BLaER1 (cell line): ENCODE measurements around the gene PGGHG.

Source experiments
- H3K27ac ChIP-seq: shearing (Covaris generic); formaldehyde crosslinking; 2 replicates; pipeline ENCODE4 v1.8.1; 2022
- H3K27me3 ChIP-seq: shearing (Covaris generic); formaldehyde crosslinking; 2 replicates; pipeline ENCODE4 v1.8.1; 2022
- H3K36me3 ChIP-seq: shearing (Covaris generic); formaldehyde crosslinking; 2 replicates; pipeline ENCODE4 v1.8.1; 2022
- H3K4me1 ChIP-seq: shearing (Covaris generic); formaldehyde crosslinking; 2 replicates; pipeline ENCODE4 v1.8.1; 2022
- H3K4me2 ChIP-seq: shearing (Covaris generic); formaldehyde crosslinking; 2 replicates; pipeline ENCODE4 v1.8.1; 2022
- H3K4me3 ChIP-seq: shearing (Covaris generic); formaldehyde crosslinking; 2 replicates; pipeline ENCODE4 v1.8.1; 2022
- H3K9ac ChIP-seq: shearing (Covaris generic); formaldehyde crosslinking; 2 replicates; pipeline ENCODE4 v1.8.1; 2022
- H3K9me3 ChIP-seq: shearing (Covaris generic); formaldehyde crosslinking; 2 replicates; pipeline ENCODE4 v1.8.1; 2022
- H4K20me1 ChIP-seq: shearing (Covaris generic); formaldehyde crosslinking; 2 replicates; pipeline ENCODE4 v1.8.1; 2022
- Cebpa-rat ChIP-seq: shearing (Covaris generic); IDR thresholded peaks from 2 replicates; pipeline ENCODE4 v1.8.1; 2022

Gene PGGHG

DNA sequence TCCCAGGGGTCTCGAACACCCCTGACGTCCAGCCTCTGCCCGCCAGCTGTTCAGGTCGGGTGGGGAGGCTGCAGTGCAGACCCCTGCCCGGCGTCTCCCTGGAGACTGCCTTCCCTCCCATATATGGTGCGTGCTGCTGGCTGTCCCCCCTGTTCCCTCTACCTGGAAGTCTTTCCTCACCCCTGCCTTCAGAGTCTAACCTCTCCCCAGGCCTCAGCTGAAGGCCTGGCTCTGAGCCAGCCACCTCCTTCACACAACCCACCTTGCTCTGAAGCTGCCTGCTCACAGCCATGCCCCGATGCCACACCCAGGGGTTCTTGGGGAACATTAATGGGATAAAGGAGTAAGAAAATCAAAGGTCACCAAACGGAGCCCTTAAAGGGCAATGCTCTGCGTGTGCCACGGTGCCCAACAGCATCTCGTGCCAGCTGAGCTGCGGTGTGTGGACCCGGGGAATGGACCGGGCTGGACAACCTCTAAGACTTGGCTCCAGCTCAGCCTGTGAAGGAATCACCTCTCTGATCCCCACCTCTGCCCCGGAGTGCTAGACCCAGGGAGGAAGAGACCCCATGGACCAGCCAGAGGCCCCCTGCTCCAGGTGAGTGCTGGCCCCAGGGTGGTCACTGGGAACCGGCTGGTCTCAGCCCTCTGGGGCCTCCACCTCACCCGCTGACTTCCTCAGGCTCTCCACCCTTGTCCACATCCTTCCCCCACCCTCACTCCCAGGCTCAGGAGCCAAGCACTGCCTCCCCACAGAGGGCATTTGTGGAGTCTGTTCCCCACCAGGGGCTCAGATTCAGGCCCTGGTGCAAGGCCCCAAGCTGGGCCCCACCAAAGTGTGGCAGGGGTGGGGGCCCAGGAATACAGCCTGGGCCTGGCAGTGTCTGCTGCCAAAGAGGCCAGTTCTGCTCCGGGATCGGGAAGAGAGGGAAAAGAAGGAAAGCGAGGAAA is 10.7 kb upstream of the PGGHG start, which contains the start of gene NLRP6:
NLRP6 (plus strand) TSS at position 407 of the 951 bp plus-strand sequence; CDS start at position 570, 163 bp downstream.
- Histone ChIP-seq H3K9me3 (peaks cover 17% of the 10 kb centered on the region; the same call in 1 of the 2 replicates), H3K27me3 (peaks cover 59% of the 10 kb centered on the region), H3K27ac (no peak within 1 kb of the TSS), H3K36me3 (no peaks in the 10 kb centered on the region), H3K4me1 (peaks cover 40% of the 10 kb centered on the region), H3K9ac (no peak within 1 kb of the TSS), H4K20me1 (peaks cover 27% of the 10 kb centered on the region), H3K4me3 (peak within 1 kb of the TSS; percentile 53), H3K4me2 (peak within 1 kb of the TSS; percentile 71)
- TF ChIP-seq Cebpa-rat = no peak

DNA sequence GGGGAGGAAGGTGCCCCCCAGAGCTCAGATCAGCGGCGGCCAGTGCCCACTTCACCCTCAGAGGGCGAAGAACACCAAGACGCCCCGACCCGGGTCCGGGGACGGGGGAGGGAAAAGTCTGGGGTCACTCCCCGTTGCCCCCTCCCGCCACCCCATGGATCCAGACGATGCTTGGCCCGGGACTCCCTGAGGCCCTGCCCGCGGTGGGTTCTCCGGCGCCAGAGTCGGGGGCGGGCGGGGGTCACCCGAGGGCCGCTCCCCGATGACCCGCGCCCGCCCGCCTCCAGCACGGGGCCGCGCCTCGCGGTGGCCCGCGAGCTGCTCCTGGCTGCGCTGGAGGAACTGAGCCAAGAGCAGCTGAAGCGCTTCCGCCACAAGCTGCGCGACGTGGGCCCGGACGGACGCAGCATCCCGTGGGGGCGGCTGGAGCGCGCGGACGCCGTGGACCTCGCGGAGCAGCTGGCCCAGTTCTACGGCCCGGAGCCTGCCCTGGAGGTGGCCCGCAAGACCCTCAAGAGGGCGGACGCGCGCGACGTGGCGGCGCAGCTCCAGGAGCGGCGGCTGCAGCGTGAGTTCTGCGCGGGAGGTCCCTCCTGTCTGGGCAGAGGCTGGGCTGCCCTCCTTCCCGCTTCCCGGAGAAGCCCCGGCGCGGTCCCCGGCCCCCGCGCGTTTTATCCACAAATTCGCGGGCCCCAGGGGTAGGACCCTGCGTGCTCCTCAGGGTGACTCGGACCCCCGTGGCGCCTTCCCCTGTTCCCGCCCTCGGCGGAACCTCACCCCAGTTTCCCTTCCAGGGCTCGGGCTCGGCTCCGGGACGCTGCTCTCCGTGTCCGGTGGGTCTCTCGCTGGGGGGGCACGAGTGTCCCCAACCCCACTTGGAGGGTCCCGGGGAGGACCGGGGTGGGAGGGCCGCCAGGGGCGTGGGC is 9.6 kb upstream of the PGGHG start:
- Histone ChIP-seq H3K36me3 (no peaks in the 10 kb centered on the region), H3K9ac (no peak overlapping the region), H3K4me2 (peak overlapping the region; percentile 71)

DNA sequence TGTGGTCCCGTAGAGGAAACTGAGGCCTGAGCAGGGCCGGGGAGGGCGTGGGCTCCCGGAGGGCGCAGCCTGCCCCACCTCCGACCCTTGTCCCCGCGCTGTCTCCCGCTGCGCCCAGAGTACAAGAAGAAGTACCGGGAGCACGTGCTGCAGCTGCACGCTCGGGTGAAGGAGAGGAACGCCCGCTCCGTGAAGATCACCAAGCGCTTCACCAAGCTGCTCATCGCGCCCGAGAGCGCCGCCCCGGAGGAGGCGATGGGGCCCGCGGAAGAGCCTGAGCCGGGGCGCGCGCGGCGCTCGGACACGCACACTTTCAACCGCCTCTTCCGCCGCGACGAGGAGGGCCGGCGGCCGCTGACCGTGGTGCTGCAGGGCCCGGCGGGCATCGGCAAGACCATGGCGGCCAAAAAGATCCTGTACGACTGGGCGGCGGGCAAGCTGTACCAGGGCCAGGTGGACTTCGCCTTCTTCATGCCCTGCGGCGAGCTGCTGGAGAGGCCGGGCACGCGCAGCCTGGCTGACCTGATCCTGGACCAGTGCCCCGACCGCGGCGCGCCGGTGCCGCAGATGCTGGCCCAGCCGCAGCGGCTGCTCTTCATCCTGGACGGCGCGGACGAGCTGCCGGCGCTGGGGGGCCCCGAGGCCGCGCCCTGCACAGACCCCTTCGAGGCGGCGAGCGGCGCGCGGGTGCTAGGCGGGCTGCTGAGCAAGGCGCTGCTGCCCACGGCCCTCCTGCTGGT is 8.8 kb upstream of the PGGHG start:
- no peak for TF ChIP-seq Cebpa-rat
- peaks cover 77% of the 10 kb centered on the region for H3K27me3 ChIP-seq
- no peaks in the 10 kb centered on the region for H3K36me3 ChIP-seq
- H4K20me1 ChIP-seq = peaks cover 27% of the 10 kb centered on the region
- no peak overlapping the region for H3K27ac ChIP-seq
- peak overlapping the region; percentile 53 for H3K4me3 ChIP-seq
- peaks cover 17% of the 10 kb centered on the region; the same call in 1 of the 2 replicates for H3K9me3 ChIP-seq
- no peak overlapping the region for H3K9ac ChIP-seq
- peak overlapping the region; percentile 71 for H3K4me2 ChIP-seq
- H3K4me1 ChIP-seq = peaks cover 40% of the 10 kb centered on the region

More for the DNA sequence above, 9.6 kb upstream of the PGGHG start:
- Histone ChIP-seq H3K9me3 (peaks cover 17% of the 10 kb centered on the region; the same call in 1 of the 2 replicates), H3K27me3 (peaks cover 69% of the 10 kb centered on the region), H3K27ac (no peak overlapping the region), H3K4me1 (peaks cover 40% of the 10 kb centered on the region), H3K4me3 (peak overlapping the region; percentile 53), H4K20me1 (peaks cover 27% of the 10 kb centered on the region)
- no peak for TF ChIP-seq Cebpa-rat

DNA sequence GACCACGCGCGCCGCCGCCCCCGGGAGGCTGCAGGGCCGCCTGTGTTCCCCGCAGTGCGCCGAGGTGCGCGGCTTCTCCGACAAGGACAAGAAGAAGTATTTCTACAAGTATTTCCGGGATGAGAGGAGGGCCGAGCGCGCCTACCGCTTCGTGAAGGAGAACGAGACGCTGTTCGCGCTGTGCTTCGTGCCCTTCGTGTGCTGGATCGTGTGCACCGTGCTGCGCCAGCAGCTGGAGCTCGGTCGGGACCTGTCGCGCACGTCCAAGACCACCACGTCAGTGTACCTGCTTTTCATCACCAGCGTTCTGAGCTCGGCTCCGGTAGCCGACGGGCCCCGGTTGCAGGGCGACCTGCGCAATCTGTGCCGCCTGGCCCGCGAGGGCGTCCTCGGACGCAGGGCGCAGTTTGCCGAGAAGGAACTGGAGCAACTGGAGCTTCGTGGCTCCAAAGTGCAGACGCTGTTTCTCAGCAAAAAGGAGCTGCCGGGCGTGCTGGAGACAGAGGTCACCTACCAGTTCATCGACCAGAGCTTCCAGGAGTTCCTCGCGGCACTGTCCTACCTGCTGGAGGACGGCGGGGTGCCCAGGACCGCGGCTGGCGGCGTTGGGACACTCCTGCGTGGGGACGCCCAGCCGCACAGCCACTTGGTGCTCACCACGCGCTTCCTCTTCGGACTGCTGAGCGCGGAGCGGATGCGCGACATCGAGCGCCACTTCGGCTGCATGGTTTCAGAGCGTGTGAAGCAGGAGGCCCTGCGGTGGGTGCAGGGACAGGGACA is 8.0 kb upstream of the PGGHG start:
- no peak for TF ChIP-seq Cebpa-rat
- H3K4me3 ChIP-seq = peak overlapping the region; percentile 53; the same call in 1 of the 2 replicates
- H3K9ac ChIP-seq = no peak overlapping the region
- H3K27ac ChIP-seq = no peak overlapping the region
- peaks cover 27% of the 10 kb centered on the region for H4K20me1 ChIP-seq
- H3K9me3 ChIP-seq = peaks cover 17% of the 10 kb centered on the region; the same call in 1 of the 2 replicates
- peaks cover 40% of the 10 kb centered on the region for H3K4me1 ChIP-seq
- H3K4me2 ChIP-seq = peak overlapping the region; percentile 71
- H3K36me3 ChIP-seq = no peaks in the 10 kb centered on the region
- peaks cover 85% of the 10 kb centered on the region for H3K27me3 ChIP-seq

DNA sequence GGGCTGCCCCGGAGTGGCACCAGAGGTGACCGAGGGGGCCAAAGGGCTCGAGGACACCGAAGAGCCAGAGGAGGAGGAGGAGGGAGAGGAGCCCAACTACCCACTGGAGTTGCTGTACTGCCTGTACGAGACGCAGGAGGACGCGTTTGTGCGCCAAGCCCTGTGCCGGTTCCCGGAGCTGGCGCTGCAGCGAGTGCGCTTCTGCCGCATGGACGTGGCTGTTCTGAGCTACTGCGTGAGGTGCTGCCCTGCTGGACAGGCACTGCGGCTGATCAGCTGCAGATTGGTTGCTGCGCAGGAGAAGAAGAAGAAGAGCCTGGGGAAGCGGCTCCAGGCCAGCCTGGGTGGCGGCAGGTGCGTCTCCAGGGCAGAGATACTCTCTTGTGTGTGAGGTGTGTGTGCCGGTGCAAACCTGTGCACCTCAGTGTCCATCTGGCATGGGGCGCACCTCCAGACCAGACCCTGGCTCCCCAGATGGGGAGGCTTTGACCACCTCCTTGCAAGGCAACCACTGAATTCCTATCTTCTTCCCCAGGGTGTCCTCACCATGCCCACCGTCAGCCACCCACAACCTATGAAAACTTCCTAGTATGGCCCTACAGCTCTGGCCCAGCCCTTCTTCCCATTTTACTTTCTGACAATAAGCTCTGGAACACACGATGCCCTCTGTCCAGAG is 7.3 kb upstream of the PGGHG start:
- H4K20me1 ChIP-seq = peaks cover 27% of the 10 kb centered on the region
- H3K9me3 ChIP-seq = peaks cover 10% of the 10 kb centered on the region; the same call in 1 of the 2 replicates
- TF ChIP-seq Cebpa-rat = no peak
- H3K4me3 ChIP-seq = peak overlapping the region; percentile 53; the same call in 1 of the 2 replicates
- peaks cover 40% of the 10 kb centered on the region for H3K4me1 ChIP-seq
- no peaks in the 10 kb centered on the region for H3K36me3 ChIP-seq
- no peak overlapping the region for H3K9ac ChIP-seq
- H3K27ac ChIP-seq = no peak overlapping the region
- peaks cover 92% of the 10 kb centered on the region for H3K27me3 ChIP-seq
- peak overlapping the region; percentile 71 for H3K4me2 ChIP-seq

DNA sequence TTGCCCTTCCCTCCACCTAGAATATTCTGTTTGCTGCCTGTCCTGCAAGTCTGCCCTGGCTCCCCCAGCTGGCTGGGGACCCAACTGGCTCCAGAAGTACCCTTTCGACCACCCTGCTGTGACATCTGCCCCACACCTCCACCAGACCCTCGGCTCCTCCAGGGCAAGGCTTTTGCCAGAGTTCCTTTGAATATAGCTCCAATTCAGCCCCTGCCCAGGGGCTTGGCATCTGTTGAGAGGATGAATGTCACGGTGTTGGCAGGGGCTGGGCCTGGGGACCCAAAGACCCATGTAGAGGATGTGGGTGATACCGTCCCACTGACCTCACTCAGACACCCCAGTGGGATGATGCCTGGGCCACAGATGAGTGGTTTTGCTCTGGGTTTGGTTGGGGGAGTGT is 6.8 kb upstream of the PGGHG start:
- Histone ChIP-seq H3K9me3 (peaks cover 8% of the 10 kb centered on the region; the same call in 1 of the 2 replicates), H3K4me1 (peaks cover 43% of the 10 kb centered on the region), H3K36me3 (no peaks in the 10 kb centered on the region), H3K9ac (no peak overlapping the region), H3K4me3 (no peak overlapping the region), H3K27ac (no peak overlapping the region), H3K4me2 (no peak overlapping the region), H3K27me3 (peaks cover 98% of the 10 kb centered on the region), H4K20me1 (peaks cover 28% of the 10 kb centered on the region)
- TF ChIP-seq Cebpa-rat = no peak

DNA sequence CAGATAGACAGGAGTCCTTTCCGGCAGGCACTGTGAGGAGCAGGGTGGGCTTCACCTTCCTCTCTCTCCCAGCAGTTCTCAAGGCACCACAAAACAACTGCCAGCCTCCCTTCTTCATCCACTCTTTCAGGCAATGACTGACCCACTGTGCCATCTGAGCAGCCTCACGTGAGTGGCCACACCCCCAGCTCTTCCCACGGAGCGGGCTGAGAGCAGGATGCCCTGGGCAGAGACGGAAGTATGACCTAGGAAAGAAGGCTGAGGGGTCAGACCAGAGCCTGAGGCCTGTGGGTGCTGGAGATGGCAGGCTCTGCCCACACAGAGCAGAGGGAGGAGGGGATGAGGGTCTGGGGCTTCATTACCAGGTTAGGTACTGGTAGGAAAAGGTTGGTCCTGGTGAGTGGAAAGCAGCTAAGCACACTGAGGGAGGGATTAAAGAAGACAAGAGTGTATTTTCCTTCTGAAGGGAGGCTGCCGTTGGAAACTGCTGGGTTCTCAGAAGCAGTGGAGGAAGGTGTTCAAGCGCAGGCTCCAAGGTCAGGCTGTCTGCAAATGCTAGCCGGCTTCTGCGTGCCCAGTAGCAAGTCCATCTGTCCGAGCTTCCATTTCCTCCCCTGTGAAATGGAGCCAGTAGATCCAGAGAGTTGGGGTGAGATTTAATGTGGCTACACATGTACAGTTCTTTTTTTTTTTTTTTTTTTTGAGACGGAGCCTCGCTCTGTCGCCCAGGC is 6.1 kb upstream of the PGGHG start:
- Histone ChIP-seq H3K36me3 (no peaks in the 10 kb centered on the region), H3K27ac (no peak overlapping the region), H3K27me3 (peaks cover 100% of the 10 kb centered on the region)

More for the DNA sequence above, 6.1 kb upstream of the PGGHG start:
- Histone ChIP-seq H3K4me3 (no peak overlapping the region), H3K9ac (no peak overlapping the region), H3K4me1 (peaks cover 49% of the 10 kb centered on the region), H3K9me3 (peaks cover 8% of the 10 kb centered on the region; the same call in 1 of the 2 replicates), H3K4me2 (no peak overlapping the region), H4K20me1 (peaks cover 35% of the 10 kb centered on the region)
- TF ChIP-seq Cebpa-rat = no peak
